ENCODE measurements around the gene TMEM185B. TPM values are rescaled to one million over a fixed set of nuclear protein-coding genes. Genes with fewer than 3 reads are reported as not detected.

The TMEM185B gene
- 20.8 and 21.5 TPM in 2 replicates for total RNA-seq

DNA sequence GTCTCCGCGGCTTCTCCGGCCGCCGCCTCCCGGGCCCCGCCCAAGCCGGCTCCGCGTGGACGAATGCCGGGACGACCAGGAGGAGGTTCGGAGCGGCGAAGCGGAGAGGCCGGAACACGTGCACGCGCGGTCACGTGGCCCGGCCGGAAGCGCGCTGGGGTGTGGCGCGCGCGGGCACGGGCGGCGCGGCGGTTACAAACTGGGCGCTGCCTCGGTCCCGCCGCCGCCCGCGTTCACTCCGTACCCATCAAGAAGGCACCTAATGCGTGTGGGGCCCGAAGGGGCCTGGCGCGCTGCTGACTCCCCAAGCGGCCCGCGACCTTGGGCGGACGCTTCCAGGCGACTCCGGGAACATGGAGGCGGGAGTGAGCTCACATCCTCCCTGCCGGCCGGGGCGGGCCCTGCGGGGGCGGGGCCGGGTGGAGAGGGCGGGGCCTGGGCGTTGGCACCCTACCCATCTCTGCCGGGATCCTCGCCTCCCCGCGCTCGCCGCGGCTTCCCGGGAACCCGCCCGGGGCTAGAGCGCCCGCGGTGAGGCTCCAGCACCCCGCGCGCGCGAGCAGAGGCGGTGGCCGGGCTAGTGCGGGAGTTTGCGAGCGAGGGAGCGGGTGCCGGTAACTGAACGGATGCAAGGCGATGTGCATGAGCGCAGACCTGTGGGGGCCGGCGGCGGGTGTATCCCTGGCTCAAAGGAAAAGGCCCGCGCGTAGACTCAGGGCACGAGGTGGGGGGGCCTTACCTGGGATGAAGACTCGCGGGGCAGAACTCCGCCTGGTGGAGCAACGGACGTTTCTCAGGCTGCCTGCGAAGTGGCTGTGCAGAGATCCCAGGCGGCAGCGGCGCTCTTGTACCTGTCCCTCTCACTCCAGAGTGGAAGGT is at the start of gene TMEM185B:
Gene TMEM185B, minus strand, starts transcription at position 367 of the 879 bp plus-strand sequence. CDS start 424 bp downstream, outside the sequence.
- no peak for FAIRE-seq
- peak; percentile 62 for DNase-seq (ENCODE audit: low read depth)

DNA sequence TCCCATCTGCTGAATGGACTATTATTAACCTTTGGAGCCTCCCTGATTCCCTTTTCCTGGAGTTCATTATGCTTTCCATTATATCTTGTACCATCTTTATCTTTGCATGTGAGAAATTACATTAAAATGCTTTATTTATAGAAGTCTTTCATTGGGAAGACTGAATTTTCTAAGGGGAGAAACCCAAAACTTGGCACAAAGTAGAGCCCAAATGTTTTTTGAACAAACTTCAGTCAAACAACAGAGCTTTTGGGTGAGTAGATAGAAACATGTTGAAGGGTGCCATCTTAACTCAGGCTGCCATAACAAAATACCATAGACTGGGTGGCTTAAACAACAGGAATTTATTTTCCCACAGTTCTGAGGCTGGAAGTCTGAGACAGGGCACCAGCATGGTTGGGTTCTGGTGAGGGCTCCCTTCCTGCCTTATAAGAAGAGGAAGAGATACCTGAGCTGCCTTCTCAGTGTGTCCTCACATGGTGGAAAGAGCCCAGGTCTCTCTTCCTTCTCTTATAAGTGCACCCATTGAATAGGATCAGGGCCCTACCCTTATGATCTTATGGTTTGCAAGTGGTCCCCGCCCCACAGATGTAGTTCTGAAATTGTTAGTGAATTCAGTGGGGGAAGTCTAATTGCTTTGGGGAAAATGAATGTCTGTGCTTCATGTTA is 48.6 kb upstream of the TMEM185B start:
- TF ChIP-seq, protein P1, sequence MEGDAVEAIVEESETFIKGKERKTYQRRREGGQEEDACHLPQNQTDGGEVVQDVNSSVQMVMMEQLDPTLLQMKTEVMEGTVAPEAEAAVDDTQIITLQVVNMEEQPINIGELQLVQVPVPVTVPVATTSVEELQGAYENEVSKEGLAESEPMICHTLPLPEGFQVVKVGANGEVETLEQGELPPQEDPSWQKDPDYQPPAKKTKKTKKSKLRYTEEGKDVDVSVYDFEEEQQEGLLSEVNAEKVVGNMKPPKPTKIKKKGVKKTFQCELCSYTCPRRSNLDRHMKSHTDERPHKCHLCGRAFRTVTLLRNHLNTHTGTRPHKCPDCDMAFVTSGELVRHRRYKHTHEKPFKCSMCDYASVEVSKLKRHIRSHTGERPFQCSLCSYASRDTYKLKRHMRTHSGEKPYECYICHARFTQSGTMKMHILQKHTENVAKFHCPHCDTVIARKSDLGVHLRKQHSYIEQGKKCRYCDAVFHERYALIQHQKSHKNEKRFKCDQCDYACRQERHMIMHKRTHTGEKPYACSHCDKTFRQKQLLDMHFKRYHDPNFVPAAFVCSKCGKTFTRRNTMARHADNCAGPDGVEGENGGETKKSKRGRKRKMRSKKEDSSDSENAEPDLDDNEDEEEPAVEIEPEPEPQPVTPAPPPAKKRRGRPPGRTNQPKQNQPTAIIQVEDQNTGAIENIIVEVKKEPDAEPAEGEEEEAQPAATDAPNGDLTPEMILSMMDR (IDR thresholded peaks at IDR 0.05; ENCODE audit: insufficient read depth, low read length, severe bottlenecking), result no peak
- peaks cover 2% of the 10 kb centered on the region for H3K36me3 ChIP-seq (ENCODE audit: control insufficient read depth, insufficient read depth, low read length)
- DNase-seq (ENCODE audit: low read depth) (no peak), FAIRE-seq (no peak)
- no peak overlapping the region for H3K4me3 ChIP-seq (ENCODE audit: low read depth, low read length)
- H3K27me3 ChIP-seq (ENCODE audit: control insufficient read depth, insufficient read depth, low read length), result no peaks in the 10 kb centered on the region

More for the DNA sequence above, at the start of gene TMEM185B:
- H3K36me3 ChIP-seq (ENCODE audit: control insufficient read depth, insufficient read depth, low read length), result peaks cover 5% of the 10 kb centered on the region
- peak within 1 kb of the TSS; percentile 49 for H3K4me3 ChIP-seq (ENCODE audit: low read depth, low read length)
- TF ChIP-seq, protein P1 (IDR thresholded peaks at IDR 0.05; ENCODE audit: insufficient read depth, low read length, severe bottlenecking), result peak; percentile 69
- H3K27me3 ChIP-seq (ENCODE audit: control insufficient read depth, insufficient read depth, low read length), result no peaks in the 10 kb centered on the region

DNA sequence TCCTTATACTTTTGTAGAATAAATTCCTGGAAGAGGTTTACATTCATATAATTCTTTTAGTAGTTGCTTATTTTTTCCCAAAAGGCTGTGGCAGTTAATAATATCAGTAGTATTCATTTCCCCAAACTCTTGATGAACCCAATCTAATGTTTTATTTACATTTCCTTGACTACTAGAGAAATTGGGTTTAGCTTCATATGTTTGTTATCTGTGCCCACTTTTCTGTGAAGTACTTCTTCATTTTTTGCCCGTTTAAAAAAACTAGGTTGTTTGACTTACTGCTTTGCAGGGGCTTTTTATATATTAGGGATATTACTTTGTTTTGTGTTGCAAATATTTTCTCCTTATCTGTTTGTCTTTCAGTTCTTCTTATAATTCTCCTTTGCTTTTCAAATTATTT is 46.6 kb upstream of the TMEM185B start:
- Histone ChIP-seq H3K27me3 (ENCODE audit: control insufficient read depth, insufficient read depth, low read length) (no peaks in the 10 kb centered on the region), H3K4me3 (ENCODE audit: low read depth, low read length) (no peak overlapping the region), H3K36me3 (ENCODE audit: control insufficient read depth, insufficient read depth, low read length) (peaks cover 2% of the 10 kb centered on the region)
- DNase-seq (ENCODE audit: low read depth), result no peak
- TF ChIP-seq, protein P1 (IDR thresholded peaks at IDR 0.05; ENCODE audit: insufficient read depth, low read length, severe bottlenecking), result no peak
- FAIRE-seq, result no peak

DNA sequence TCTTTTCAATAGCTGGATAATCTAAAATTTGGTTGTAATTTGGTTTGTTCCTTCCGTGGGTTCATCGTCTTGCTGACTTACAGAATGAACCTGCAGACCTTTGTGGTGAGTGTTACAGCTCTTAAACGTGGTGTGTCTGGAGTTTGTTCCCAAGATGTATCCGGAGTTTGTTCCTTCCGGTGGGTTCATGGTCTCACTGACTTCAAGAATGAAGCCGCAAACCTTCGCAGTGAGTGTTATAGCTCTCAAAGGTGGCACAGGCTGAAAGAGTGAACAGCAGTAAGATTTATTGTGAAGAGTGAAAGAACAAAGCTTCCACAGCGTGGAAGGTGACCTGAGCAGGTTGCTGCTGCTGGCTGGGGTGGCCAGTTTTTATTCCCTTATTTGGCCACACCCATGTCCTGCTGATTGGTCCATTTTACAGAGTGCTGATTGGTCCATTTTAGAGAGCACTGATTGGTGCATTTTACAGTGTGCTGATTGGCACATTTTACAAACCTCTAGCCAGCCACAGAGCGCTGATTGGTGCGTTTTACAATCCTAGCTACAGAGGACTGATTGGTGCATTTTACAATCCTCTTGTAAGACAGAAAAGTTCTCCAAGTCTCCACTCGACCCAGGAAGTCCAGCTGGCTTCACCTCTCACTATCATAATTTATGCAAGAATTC is 46.0 kb upstream of the TMEM185B start:
- FAIRE-seq, result no peak
- Histone ChIP-seq H3K36me3 (ENCODE audit: control insufficient read depth, insufficient read depth, low read length) (peaks cover 2% of the 10 kb centered on the region), H3K27me3 (ENCODE audit: control insufficient read depth, insufficient read depth, low read length) (no peaks in the 10 kb centered on the region), H3K4me3 (ENCODE audit: low read depth, low read length) (no peak overlapping the region)
- TF ChIP-seq, protein P1 (IDR thresholded peaks at IDR 0.05; ENCODE audit: insufficient read depth, low read length, severe bottlenecking), result no peak
- DNase-seq (ENCODE audit: low read depth), result no peak

DNA sequence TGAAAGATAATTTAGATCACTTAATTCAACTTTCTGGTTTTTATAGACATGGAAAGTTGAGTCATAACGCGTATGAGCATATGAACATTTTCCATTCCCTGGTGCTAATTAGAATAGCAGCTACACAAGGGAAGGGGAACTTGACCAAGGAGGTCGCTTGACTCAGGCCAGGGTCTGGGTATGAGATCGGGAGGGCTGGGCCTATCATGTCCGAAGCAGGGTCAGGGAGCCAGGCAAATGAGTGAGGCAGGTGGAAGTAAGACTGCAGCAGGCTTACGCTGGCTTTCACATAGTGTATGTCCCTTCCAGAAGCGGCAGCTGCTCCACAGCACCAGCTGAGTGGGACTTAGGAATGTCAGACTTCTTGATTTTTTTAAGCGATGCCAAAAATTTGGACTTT is 44.1 kb upstream of the TMEM185B start:
- Histone ChIP-seq H3K4me3 (ENCODE audit: low read depth, low read length) (no peak overlapping the region), H3K27me3 (ENCODE audit: control insufficient read depth, insufficient read depth, low read length) (no peaks in the 10 kb centered on the region), H3K36me3 (ENCODE audit: control insufficient read depth, insufficient read depth, low read length) (peaks cover 2% of the 10 kb centered on the region)
- FAIRE-seq, result no peak
- TF ChIP-seq, protein P1 (IDR thresholded peaks at IDR 0.05; ENCODE audit: insufficient read depth, low read length, severe bottlenecking), result no peak
- DNase-seq (ENCODE audit: low read depth), result no peak
